ENCODE data around the gene APBA2. TPM values are rescaled to one million over a fixed set of nuclear protein-coding genes. Genes with fewer than 3 reads are reported as not detected.

Gene APBA2
- total and polyA plus RNA-seq, 2 of the 4 experiments (the other 2 are of a cell fraction): 21.7 to 33.0 TPM

DNA sequence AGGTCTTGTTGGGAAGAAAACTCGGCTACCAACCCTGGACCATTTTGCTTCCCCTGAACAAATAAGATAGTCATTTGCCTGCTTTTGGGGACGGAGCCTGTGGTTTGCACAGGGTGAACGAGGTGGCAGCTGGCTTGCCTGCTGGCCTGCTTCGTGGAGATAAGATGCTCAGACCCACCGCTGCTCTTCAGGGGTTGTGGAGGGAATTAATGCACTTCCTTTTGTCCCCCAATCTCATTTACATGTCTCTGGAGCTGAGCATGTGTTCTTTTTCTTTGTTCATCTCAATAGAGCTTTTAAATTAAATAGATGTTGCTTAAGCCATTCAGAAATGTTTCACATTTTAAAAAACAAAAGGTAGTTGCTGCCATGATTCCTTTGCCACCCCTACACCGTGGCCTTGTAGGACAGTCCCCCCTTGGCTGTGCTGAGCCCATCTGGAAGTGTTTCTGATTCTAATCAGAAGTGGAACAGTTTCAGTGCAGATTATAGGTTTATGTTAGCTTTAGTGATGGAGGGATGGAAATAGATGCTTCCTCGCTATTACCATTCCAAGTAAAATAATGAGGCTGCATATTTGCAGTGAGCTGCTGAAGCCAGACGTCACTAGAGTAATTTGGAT is 25.6 kb downstream of the APBA2 start:
- Histone ChIP-seq H3K4me3 (ENCODE audit: insufficient read depth, low read depth, low read length) (no peak overlapping the region), H2BK20ac (ENCODE audit: low read depth, low read length) (no peak overlapping the region), H3K36me3 (ENCODE audit: control insufficient read depth, insufficient read depth, low read length) (no peaks in the 10 kb centered on the region), H3K9me3 (ENCODE audit: control insufficient read depth, insufficient read depth, low read length) (no peaks in the 10 kb centered on the region), H3K27me3 (ENCODE audit: control insufficient read depth, insufficient read depth, low read length) (no peaks in the 10 kb centered on the region), H3K9ac (ENCODE audit: low read depth, low read length) (no peak overlapping the region), H3K4ac (ENCODE audit: low read depth, low read length) (no peak overlapping the region), H4K5ac (ENCODE audit: low read depth, low read length) (no peak overlapping the region), H4K8ac (ENCODE audit: low read depth in 2 of 2, low read length in 2 of 2) (no peak overlapping the region), H2BK120ac (ENCODE audit: low read depth, low read length) (no peak overlapping the region), H2BK15ac (ENCODE audit: low read depth, low read length) (no peak overlapping the region), H3K23ac (ENCODE audit: low read depth, low read length) (no peak overlapping the region; the same call in 1 of the 2 replicates), H3K14ac (replicated peaks; ENCODE audit: low read depth, low read length) (no peak overlapping the region), H3K4me1 (ENCODE audit: control insufficient read depth, insufficient read depth, low read length) (no peaks in the 10 kb centered on the region), H3K4me2 (ENCODE audit: low read depth, low read length) (no peak overlapping the region), H2AFZ (replicated peaks; ENCODE audit: low read length, poor library complexity) (no peak overlapping the region), H4K20me1 (ENCODE audit: insufficient read depth, low read length) (peaks cover 37% of the 10 kb centered on the region), H3K56ac (ENCODE audit: extremely low read depth, insufficient read depth, low read length) (no peak overlapping the region), H2BK5ac (ENCODE audit: low read depth, low read length, poor library complexity, severe bottlenecking) (no peak overlapping the region), H3K18ac (ENCODE audit: low read depth, low read length) (no peak overlapping the region), H3K9me1 (ENCODE audit: insufficient read depth, low read length) (peaks cover 16% of the 10 kb centered on the region), H2AK5ac (ENCODE audit: low read depth, low read length) (no peak overlapping the region), H3K79me1 (ENCODE audit: low read depth in 1 of 2, low read length in 2 of 2) (peaks cover 23 to 56% of the 10 kb centered on the region in 2 experiments), H4K91ac (ENCODE audit: insufficient read depth, low read depth, low read length) (no peak overlapping the region), H2AK9ac (replicated peaks; ENCODE audit: low read depth, low read length, poor library complexity) (no peak overlapping the region), H3K27ac (ENCODE audit: insufficient read depth, low read length) (no peak overlapping the region)
- dilution Hi-C loops (cut with HindIII; ENCODE audit: low sequenced_read_pairs, unreplicated experiment) (no loop called here), intact Hi-C loops (cut with micrococcal nuclease) (no loop called here), in situ Hi-C loops (cut with MboI; ENCODE audit: low sequenced_read_pairs) (no loop called here)
- DNase-seq (no peak), ATAC-seq (ENCODE audit: low read depth) (no peak)
- TF ChIP-seq FOS (IDR thresholded peaks at IDR 0.05; ENCODE audit: low read depth, low read length) (no peak), CHD1 (IDR thresholded peaks at IDR 0.05; ENCODE audit: low read depth, low read length) (no peak), RCOR1 (IDR thresholded peaks at IDR 0.05; ENCODE audit: insufficient replicate concordance, low read length) (no peak), RFX5 (IDR thresholded peaks at IDR 0.05; ENCODE audit: low read depth, low read length) (no peak), NFE2L2 (IDR thresholded peaks at IDR 0.05; ENCODE audit: low read depth, low read length) (no peak), BHLHE40 (IDR thresholded peaks at IDR 0.05; ENCODE audit: low read depth, low read length) (no peak), CTCF (conservative IDR thresholded peaks at IDR 0.05; ENCODE audit: low read depth, low read length) (no peak), SMC3 (IDR thresholded peaks at IDR 0.05; ENCODE audit: low read depth, low read length) (no peak)
- ChIA-PET POLR2A (ENCODE audit: unreplicated experiment) (no interaction called here), CTCF (no interaction called here)
- WGBS, 2 experiments (ENCODE audit: extremely low coverage in 2 of 2, insufficient read length in 1 of 2): no CpG with 5 or more reads among the region's 8 CpGs
- BruUV-seq (replicated peaks): no TSS peak
